HG02938 (cell line): ENCODE results near the gene THBS2.
"Not testable (repeated sequence)": the region's sequence is repeated elsewhere in the genome, so short reads cannot be mapped to it uniquely, and the experiment has no call there.

Source experiments
- ATAC-seq: cut with Tn5 transposase; IDR thresholded peaks from one replicate; pipeline ENCODE4 v1.9.1; 2021; ENCODE audit warnings: mild to moderate bottlenecking, moderate library complexity; ENCODE audit not compliant: unreplicated experiment

THBS2 gene

DNA sequence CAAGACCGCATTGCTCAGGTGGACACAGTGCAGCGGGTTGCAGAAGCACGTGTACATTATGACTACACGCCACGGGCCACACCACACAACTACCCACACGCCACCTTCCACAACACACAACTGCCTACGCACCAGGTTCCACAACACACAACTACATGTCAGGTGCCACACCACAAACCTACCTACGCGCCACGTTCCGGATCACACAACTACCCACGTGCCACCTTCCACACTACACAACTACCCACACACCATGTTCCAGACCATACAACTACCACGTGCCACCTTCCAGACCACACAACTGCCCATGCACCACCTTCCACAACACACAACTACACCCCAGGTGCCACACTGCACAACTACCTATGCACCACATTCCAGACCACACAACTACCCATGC, 20.5 kb downstream of the THBS2 start:
- no peak for ATAC-seq

DNA sequence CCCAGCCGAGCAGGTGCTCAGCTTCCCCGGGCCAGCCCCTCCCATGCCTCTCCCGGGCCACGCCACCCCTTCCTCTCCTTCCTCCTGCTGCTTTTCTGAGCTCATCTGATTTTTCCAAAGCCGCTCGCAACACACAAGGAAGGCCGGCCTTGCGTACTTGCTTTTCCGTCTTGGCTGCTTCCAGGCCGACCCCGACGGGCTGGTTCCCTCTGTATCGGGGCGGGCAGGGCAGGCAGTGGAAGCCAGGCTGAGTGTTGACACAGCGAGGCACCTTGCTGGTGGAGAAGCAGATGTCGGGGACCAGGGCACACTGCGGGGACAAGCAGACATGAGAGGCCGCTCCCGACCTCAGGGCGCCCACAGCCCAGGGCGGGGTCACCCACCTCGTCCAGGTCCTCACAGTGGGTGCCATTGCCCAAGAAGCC, 21.1 kb downstream of the THBS2 start:
- ATAC-seq, result no peak

DNA sequence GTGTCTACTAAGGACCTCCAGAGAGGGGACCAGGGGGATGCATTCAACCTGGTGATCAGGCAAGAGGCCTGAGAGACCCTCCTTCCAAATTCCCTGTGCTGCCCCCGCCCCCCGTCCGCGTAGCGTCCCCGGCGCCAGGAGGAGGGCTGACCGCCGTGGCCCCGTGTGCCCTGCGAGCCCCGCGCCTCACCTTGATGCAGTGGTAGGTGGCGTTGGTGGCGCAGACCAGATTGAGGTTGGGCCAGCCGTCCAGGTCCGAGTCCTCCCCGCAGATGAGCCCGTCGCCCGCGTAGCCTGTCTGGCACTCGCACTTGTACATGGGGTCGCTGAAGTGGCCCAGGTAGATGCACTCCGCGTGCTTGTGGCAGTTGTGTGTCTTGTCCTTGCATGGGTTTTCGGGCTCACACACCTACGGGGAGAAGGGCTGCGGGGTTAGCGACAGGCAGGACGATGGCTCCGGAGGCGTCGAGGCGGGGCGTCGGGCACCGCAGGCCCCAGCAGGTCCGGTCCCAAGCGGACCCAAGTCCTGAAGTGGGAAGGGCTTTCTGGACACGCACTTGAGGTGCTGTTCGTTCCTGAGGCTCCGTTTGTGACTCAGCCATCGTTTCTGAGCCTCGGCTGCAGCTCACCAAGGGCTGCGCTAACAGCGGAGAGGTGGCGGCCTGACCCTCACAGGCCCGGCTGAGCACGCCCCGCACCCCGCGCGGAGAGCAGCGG, 21.7 kb downstream of the THBS2 start:
- no peak for ATAC-seq

DNA sequence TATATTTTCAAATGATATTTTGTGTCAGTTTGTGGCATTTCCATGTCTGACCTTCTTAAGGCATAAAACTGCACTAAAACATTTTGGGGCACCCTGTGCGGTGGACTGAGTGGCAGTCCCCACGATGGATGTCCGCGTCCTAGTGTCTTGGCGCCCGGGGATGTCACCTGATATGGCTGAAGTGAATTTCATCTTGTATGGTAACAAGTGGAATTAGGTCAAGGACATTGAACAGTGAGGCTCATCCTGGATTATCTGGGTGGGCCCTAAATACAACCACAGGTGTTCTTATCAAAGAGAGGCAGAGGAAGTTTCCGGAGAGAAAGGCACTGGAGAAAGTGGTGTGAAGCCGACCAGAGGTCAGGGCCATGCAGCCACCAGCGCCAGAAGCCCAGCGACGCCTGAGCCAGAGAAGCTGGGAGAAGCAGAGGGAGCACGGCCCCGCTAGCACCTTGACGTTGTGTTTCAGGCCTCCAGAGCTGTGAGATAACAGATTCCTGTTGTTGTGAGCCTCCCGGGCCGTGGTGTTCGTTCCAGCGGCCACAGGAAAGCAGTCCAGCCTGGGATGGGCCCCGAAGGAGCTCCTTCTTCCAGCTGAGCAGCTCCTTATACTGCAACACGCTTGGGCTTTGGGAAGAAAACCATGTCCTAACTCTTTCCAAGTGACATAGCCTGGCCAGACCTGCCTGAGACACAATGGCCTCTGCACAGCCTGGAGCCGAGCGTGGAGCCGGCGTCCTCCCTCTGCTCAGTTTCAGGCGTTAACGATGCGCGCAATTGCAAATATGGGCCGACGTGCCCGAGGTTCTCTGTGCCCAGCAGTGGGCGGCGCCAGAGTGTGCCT, 22.5 kb downstream of the THBS2 start:
- ATAC-seq, result no peak

DNA sequence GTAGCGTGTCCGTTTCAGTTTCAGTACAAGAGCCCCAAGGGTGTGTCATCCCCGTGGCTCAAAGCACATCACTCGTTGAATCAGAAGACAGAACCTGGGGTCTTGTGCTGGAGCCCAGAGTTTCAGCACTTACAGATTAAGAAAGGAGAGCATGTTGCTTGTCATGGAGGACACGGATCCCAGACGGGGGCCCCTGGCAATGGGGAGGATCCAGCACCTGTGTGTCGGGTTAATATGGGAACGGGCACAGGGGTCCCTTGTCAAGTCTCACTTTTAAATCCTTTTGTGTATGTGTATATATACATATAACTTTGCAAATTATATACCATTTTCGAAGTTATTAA, 23.4 kb downstream of the THBS2 start:
- ATAC-seq, result no peak

DNA sequence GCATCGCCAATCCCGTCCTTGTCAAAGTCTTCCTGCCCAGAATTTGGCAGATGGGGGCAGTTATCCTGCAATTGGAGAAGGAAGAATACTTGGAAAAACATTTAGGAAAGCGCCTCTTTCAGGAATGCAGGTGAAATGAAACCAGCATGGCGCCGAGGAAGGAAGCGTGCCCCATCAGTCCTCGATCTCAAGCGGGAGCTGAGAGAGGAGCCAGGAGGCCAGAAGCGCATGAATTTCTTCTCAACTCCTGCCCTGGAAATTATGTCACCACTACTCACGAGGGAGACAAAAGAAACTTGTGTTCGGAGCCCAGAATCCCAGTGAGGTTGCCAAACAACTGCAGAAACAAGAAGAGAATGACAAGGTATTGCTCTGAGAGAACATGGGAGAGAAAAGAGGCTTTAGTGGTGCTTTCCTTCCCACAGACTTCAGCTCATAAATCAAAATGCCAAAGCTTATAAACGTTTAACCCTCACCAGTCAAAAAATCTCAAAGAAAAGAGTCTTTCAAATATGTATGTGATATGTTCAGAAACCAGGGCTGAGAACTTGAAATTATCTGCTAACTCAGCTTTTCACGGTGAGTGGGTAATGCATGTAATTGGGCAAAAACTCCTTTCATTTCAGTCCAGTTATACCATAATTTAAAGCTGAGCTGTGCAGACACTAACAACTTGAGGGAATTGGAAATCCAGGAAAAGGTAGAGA, 23.9 kb downstream of the THBS2 start:
- no peak for ATAC-seq

DNA sequence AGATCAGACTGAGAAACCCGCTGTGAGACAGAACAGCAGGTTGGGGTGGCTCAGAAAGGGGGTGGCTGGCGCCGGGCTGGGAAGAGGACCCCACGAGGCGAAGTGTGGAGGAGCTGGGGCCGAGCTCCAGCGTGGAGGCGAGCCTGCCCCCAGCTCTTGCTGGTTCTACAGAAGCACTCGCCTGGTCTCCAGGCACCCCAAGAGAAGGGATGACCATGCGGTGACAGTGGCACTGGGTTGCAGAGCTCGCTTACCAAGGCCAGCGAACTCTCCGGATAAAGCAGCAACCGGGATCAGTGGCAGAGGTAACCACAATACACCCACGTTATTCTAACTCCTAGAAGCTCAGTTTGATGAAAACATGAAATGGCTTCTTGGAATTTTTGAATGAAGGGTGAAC, 26.5 kb downstream of the THBS2 start:
- ATAC-seq, result no peak

DNA sequence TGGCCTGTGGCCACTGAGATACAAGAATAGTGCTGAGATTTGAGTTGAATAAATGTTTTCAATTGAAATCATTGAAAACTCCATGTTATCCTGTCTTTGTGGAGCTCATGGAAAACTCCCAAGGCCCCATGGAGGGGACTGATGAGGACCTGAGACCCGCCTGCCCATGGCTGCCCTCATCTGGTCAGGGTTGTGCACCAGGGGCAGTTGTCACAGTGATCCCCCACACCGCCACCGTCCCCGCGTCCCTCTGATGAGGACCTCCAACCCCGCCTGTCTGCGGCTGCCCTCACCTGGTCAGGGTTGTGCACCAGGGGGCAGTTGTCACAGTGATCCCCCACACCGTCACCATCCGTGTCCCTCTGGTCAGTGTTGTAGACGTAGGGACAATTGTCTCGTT, 27.8 kb downstream of the THBS2 start:
- ATAC-seq, result no peak

DNA sequence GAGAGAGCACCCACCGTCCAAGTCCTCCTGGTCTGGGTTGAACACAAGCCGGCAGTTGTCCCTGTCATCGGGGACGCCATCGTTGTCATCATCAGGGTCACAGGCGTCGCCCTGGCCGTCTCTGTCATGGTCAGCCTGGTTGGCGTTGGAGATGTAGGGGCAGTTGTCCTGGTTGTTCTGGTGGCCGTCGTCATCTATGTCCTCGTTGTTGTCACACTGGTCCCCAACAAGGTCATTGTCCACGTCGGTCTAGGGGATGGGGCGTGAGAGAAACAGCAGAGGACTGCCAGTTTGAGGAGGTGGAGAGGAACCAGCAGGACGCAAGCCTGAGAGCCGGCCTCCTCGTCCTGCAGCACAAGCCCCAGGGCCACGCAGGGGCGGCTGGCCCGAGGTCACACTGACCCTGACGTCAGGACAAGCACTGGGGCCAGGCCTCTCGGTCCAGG, 28.5 kb downstream of the THBS2 start:
- ATAC-seq, result no peak

DNA sequence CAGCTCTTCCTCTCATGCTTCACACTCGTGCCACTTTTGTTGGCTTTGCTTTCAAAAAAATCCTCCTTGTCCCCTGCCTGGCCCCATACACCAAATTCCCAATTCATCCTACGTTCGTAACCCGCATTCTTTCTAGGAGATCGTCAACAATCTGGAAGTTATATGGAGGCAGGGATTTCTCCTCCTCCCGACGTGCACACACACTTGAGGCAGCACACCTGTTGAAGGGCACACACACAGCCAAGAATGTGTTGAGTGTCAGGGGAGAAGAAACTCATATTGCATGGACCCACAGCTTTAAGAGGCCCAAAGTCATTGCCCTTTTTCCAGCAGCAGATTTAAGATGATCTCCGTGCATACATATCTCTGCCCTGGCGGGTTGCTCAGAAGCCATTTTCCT, 28.9 kb downstream of the THBS2 start:
- ATAC-seq, result no peak

DNA sequence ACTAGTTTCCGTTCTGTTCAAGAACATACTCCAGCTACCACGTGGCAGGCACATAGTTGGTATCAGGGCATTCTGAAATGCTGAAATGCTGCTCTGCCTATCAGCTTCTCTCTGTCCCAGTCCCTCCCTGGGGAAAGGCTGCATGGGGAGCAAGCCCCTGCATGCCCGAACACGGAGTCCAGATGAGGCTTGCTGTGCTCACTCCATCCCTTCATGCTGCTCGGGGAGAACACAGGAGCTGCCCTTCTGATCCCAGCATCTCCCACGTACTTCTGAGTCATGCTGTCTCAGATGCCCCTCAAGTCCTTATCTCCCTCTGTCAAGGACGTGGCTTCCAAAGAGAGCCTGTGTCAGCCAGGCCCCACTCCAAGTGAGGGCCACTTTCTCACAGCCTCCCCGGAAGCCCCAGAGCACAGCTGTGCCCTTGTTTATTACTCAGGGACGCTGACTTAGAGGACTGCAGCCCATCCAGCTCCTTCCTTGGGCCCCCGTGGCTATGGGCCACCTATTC, 29.4 kb downstream of the THBS2 start:
- ATAC-seq, result no peak

DNA sequence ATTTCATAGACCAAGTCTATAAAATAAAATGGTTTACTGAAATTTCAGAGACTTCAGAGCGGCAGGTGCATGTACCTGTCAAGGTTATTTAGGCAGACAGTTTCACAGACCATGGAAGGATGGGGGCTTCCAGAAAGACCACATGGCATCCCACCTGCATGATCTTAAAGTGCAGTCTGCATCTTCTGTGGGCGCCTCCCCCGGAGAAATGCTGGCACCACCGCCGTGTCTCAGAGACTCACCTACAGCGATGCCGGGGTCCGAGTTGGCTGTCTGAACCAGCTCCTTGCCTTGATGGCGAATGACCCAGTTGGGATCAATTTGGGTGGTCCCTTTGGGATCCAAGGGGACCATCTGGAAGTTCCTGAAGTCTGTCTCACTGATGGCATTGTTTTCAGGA, 30.6 kb downstream of the THBS2 start:
- no peak for ATAC-seq

DNA sequence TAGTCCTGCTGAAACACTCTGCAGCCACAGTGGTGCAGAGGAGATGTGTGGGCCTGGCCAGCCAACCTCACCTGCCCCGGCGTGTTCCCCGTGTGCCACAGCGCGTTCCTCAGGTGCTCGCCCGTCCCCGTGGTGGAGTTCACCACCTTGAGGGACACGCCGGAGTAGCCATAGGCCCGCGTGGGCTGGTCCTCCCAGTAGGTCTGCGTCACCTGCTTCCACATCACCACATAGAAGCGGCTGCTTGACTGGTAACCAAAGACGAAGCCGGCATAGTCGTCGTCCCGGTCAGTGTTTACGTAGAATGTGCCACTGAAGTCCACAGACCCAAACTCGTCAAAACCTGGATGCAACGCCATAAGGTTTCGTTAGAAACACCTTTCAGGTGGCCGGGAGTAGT, 31.5 kb downstream of the THBS2 start:
- no peak for ATAC-seq

DNA sequence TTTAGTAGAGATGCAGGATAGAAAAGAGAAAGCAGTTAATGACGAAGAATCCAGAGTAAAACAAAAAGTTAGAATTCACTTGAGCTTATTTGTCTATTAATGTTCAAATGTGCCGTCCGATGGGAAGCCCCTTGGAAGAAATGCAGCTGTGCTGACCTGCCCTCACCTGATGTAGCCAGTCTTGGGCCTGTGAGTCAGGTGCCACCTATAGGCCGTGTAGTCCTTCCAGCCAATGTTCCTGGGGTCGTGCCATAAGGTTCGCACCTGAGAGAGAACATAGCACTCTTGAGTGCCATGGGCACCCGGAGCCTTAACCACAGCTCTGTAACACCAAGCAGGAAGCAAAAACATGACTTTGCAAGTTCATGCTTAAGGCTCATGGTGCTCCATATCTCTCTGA, 32.4 kb downstream of the THBS2 start:
- ATAC-seq, result no peak

DNA sequence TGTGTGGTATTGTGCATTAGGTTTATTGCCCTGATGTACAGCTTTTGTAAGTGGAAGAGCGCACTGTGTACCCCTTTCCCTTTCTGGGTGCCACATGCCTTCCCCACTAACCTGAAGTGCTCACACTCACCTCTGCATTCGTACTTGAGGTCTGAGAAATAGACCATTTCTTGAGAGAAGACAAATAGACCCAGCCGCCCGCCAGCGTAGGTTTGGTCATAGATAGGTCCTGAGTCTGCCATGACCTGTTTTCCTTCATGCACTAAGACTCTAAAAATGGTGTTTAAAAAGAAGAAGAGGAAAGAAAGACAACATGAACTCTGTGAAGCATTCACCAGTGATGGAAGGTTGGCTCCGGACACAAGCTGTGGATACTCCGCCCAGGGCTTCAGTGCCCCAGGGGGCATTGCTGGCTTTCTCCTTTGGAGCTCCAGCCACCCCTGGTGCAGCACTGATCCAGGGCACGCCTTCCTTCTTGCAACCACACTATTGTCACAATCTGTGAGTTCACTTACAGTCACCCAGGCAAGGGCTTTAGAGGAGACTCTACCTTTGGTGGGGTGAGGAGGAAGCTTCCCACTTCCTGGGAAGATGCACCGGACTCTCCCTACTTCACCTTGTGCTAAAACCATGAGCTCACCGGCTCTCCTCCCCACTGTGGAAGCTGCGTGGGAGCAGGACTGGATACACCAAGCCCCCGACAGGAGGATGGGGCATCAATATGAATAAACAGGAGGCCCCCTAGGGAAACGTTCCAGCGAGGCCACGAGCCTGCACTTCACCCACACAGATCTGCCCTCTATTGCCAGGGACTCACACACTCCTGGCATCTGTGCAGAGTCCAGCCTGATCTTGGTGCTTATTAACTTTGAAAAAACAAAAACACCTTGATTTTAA, 33.3 kb downstream of the THBS2 start:
- no peak for ATAC-seq

DNA sequence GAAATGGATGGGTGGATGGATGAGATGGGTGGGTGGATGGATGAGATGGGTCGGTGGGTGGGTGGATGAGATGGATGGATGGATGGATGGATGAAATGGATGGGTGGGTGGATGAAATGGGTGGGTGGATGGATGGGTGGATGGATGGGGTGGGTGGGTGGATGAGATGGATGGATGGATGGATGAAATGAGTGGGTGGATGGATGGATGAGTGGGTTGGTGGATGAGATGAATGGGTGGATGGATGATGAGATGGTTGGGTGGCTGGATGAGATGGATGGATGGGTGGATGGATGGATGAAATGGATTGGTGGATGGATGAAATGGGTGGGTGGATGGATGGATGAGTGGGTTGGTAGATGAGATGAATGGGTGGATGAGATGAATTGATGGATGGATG, 35.7 kb downstream of the THBS2 start:
- ATAC-seq, result no peak

DNA sequence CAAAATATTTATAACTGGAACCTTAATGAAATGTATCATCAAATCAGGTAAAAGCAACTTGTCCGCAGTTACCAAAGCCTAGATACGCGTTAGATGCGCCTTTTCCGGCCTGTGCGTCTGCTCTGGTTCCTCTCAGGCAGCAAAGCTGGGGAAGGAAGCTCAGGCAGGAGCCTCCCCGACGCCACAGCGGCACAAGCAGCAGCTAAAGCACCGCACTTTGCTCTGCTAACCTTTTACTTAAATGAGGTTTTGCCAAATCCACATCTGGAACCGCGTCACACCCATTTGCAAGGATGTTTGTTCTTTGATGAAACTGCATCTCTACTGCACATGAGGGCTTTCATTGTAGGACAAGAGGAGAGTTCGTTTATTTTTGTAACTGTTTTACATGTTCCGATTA, 36.8 kb downstream of the THBS2 start:
- no peak for ATAC-seq

DNA sequence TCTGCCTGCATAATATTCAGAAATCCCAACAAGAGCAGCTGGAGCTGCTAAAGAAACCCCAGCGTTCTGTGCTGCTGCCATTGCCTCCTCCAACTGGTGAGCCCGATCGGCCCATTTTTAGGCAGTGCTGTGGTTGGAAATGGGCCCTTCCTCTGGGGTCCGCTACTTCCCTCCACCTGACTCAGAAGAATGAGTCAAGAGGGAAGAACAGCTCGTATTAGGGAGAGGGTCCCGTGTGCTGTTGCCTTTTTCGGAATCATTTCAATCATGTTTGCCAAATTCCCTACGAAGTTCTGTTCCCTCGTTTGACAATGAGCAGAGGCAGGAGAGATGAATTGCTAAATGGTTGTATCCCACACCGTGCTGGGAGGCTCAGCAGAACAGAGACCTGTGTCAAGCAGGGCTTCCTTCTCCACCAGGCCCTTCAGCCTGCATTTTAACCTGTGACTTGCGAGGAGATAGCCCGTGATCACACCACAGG, 38.4 kb downstream of the THBS2 start:
- no peak for ATAC-seq

DNA sequence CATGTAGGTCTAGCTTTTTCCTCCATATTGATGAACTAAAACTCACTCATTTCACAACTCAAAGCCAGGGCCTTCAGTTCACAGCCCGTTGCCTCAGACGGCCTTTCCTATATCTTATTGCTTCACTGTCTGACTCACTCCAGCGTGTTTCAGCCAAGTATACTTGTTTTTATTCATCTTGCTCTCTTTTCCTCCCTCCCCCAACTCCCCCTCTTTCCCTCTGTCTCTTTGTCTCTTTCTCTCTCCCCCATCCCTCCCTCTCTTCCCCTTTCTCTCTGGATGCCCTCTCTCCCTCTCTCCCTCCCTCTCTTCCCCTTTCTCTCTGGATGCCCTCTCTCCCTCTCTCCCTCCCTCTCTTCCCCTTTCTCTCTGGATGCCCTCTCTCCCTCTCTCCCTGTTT, 38.9 kb downstream of the THBS2 start:
- not testable (repeated sequence) for ATAC-seq

DNA sequence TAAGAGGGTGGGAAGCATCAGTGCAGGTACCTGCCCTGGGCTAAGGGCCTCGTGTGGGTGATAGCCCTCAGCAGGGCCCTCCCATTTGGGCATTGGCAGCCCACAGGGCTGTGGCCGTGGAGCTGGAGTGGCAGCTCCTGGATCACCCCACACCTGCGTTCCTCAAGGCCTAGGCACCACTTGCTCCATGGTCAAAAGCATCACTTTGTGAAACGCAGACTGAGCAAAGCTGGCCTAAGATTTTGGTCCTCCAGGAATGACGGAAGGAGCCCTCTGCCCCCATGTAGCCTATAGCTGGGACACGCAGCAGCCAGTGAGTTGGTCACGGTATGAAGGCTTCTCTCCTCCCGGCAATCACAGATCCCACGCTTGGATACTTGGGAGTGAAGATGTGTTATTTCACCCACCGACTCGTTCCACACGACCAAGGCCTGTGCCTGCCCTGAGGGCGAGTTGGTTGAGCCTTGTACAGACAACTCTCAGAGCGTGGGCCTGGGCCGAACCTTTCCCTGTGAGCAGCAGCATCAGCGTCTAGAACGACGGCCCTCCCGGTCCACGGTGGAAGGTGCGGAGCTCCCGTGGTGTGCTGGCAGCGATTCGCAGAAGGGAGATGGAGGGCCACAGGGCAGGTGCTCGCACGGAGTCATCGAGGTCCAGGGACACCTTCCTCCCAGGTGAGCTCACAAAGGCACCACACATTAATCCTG, 39.7 kb downstream of the THBS2 start:
- ATAC-seq, result no peak
